ENCODE results near the gene GRN.

Gene GRN

GRCh38 chr17:44344939-44345453, at the start of gene GRN:
TSS of gene GRN (plus strand) at chr17:44345302. CDS start at chr17:44349165, 3,863 bp downstream.
- DNase-seq = peak; percentile 97

- no peak for DNase-seq
These were observed 47.1 kb upstream of the GRN start for GRCh38 chr17:44297975-44298374.

GRCh38 chr17:44304651-44305050, 40.5 kb upstream of the GRN start:
- no peak for DNase-seq

- peak; percentile 45 for DNase-seq
These were observed 37.5 kb upstream of the GRN start for GRCh38 chr17:44307387-44308186.

- DNase-seq = peak; percentile 77
These were observed 36.7 kb upstream of the GRN start, which contains the start of gene RUNDC3A for GRCh38 chr17:44308320-44308818. TSS of gene RUNDC3A (plus strand) at chr17:44308601. CDS start at chr17:44308833, 232 bp downstream.

- peak; percentile 23 for DNase-seq
These were observed 36.2 kb upstream of the GRN start for GRCh38 chr17:44308865-44309264.

- no peak for DNase-seq
These were observed 35.6 kb upstream of the GRN start for GRCh38 chr17:44309472-44309871.

GRCh38 chr17:44310188-44310587, 34.9 kb upstream of the GRN start:
- DNase-seq = no peak

- no peak for DNase-seq
These were observed 34.3 kb upstream of the GRN start for GRCh38 chr17:44310609-44311376.

GRCh38 chr17:44311562-44312181, 33.4 kb upstream of the GRN start:
- no peak for DNase-seq

GRCh38 chr17:44312396-44313104, 32.6 kb upstream of the GRN start:
- no peak for DNase-seq

GRCh38 chr17:44314031-44314430, 31.1 kb upstream of the GRN start:
- no peak for DNase-seq

- no peak for DNase-seq
These were observed 30.6 kb upstream of the GRN start for GRCh38 chr17:44314524-44314868.

- DNase-seq = peak; percentile 33
These were observed 30.0 kb upstream of the GRN start for GRCh38 chr17:44314869-44315661.

- no peak for DNase-seq
These were observed 29.1 kb upstream of the GRN start for GRCh38 chr17:44315760-44316731.

- DNase-seq = no peak
These were observed 27.6 kb upstream of the GRN start for GRCh38 chr17:44317545-44317944.

GRCh38 chr17:44318077-44318892, 26.8 kb upstream of the GRN start:
- no peak for DNase-seq

GRCh38 chr17:44320066-44320465, 25.0 kb upstream of the GRN start:
- no peak for DNase-seq
